Upper lobe of right lung (tissue), 1 donor: ENCODE measurements around the gene CTRB2. TPM values are rescaled to one million over a fixed set of nuclear protein-coding genes. Genes with fewer than 3 reads are reported as not detected.

ENCODE experiments used
- ATAC-seq: fragments of 200-7000 bp; cut with Tn5 transposase; one replicate; pipeline ENCODE4 v1.9.1; 2020; ENCODE audit warnings: mild to moderate bottlenecking, moderate library complexity
- DNase-seq: peaks from one replicate; pipeline ENCODE4 v3.0.0-alpha.2; 2020
- H3K27ac ChIP-seq: fragments of 200-600 bp; one replicate; pipeline ENCODE4 v1.8.0; 2022
- H3K27me3 ChIP-seq: fragments of 200-600 bp; one replicate; pipeline ENCODE4 v1.8.0; 2022; ENCODE audit warnings: mild to moderate bottlenecking
- H3K36me3 ChIP-seq: fragments of 200-600 bp; one replicate; pipeline ENCODE4 v1.8.0; 2022
- H3K4me1 ChIP-seq: fragments of 200-600 bp; one replicate; pipeline ENCODE4 v1.8.0; 2022
- H3K4me3 ChIP-seq: fragments of 200-600 bp; one replicate; pipeline ENCODE4 v1.8.0; 2022; ENCODE audit warnings: mild to moderate bottlenecking
- H3K9me3 ChIP-seq: fragments of 200-600 bp; one replicate; pipeline ENCODE4 v1.8.0; 2022
- intact Hi-C: fragments of 100-400 bp; cut with DNase I; formaldehyde crosslinking; loops from one replicate; pipeline ENCODE4 v1.11.0; 2022
- total RNA-seq: library from RNA; stranded (reverse); fragmentation: NEBNext Ultra II Directional; extraction: Animal tissue kit (Norgen Biotek cat#: 25700); gene quantifications from one replicate; pipeline ENCODE4 v1.2.1, GENCODE V29; 2021
- TF ChIP-seq, protein P1 (sequence below): fragments of 200-600 bp; IDR thresholded peaks from one replicate; pipeline ENCODE4 v1.8.0; 2022; ENCODE audit warnings: antibody characterized with exemption
- donor health status: DM: no; HTN: yes; CAD: no; lungs with severe emphysema.

Gene CTRB2
- total RNA-seq, 1 donor from 2014 or later: 0.78 TPM

DNA sequence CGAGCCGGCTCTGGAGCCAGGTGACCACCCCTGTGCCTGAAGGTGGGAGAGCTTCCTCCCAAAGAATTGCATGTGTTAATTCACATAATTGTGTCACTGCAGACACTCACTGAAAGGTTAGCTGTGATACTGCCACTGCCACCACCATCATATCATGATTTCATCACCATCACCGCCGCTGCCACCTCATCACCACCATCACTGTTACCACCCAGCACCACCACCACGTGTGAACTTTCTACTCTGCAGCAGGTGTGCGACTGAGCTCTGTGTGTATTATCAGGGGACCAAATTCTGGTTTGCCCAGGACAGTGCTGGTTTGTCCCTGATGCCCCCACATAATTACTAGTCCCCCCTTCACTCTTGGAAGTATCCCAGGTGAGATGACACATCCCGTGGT lies 29.3 kb upstream of the CTRB2 start:
- Histone ChIP-seq H3K27me3 (no peaks in the 10 kb centered on the region), H3K36me3 (peaks cover 47% of the 10 kb centered on the region), H3K9me3 (no peaks in the 10 kb centered on the region), H3K27ac (no peak overlapping the region), H3K4me3 (no peak overlapping the region), H3K4me1 (peaks cover 24% of the 10 kb centered on the region)
- TF ChIP-seq, protein P1, sequence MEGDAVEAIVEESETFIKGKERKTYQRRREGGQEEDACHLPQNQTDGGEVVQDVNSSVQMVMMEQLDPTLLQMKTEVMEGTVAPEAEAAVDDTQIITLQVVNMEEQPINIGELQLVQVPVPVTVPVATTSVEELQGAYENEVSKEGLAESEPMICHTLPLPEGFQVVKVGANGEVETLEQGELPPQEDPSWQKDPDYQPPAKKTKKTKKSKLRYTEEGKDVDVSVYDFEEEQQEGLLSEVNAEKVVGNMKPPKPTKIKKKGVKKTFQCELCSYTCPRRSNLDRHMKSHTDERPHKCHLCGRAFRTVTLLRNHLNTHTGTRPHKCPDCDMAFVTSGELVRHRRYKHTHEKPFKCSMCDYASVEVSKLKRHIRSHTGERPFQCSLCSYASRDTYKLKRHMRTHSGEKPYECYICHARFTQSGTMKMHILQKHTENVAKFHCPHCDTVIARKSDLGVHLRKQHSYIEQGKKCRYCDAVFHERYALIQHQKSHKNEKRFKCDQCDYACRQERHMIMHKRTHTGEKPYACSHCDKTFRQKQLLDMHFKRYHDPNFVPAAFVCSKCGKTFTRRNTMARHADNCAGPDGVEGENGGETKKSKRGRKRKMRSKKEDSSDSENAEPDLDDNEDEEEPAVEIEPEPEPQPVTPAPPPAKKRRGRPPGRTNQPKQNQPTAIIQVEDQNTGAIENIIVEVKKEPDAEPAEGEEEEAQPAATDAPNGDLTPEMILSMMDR: no peak
- ATAC-seq (no peak), DNase-seq (peak; percentile 52)
- intact Hi-C loops: no loop called here

DNA sequence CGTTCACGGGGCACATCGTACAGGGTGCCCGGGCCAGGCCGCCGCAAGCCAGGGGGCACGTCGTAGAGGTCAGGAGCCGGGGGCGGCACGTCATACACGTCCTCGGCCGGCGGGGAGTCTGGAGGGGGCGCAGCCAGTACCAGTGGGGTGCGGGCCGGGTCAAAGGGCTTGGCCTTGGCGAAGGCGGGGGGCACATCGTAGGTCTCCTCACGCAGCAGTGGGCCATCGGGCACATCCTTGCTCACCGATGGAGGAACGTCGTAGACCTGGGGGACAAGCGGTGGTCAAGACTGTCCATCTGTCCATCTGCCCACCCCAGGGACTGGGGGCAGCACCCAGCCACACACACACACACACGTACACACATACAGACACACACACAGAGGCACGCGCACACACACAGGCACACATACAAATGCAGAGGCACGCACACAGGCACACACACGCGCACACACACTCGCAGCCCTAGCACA lies 28.8 kb upstream of the CTRB2 start:
- Histone ChIP-seq H3K9me3 (no peaks in the 10 kb centered on the region), H3K27me3 (no peaks in the 10 kb centered on the region), H3K4me3 (no peak overlapping the region), H3K36me3 (peaks cover 43% of the 10 kb centered on the region), H3K27ac (no peak overlapping the region), H3K4me1 (peaks cover 24% of the 10 kb centered on the region)
- TF ChIP-seq, protein P1: no peak
- ATAC-seq: no peak
- DNase-seq: no peak
- intact Hi-C loops: no loop called here

DNA sequence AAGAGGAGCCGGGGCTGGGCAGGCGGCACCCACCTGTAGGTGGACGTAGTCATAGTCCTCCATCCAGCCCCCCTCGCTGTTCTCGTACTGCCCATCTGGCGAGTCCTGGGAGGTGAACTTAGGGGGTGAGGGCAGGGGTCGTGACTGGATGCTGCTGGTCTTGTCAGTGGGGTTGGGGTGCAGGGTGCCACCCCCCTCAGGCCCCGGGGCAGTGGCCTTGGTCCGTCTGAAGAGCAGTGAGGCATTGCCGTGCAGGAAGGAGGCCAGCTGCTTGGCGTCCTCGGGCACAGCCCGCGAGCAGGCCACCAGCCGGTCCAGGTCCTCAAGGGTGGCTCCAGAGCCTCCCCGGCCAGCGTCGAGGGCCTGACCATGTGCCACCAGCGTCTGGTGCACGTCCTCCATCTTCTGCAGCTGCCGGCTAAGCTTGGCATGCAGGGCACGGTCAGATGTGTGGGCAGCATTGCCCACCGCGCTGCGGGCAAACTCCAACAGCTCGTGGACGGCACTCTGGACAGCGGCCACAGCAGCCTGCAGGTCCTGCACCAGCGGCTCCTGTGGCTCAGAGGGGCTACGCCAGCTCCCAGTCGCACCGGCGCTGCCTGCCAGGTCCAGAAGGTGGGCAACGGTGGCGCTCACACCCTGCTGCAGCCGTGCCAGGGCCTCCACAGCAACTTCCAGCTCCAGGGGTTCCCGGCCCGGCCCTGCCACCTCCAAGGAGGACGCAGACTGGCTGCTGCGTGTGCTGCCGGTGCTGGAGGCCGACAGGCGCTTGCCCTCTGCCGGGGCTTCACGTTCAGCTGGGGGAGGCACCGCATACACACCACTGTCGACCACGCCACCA lies 28.1 kb upstream of the CTRB2 start:
- Histone ChIP-seq H3K27me3 (no peaks in the 10 kb centered on the region), H3K4me3 (no peak overlapping the region), H3K36me3 (peaks cover 37% of the 10 kb centered on the region), H3K9me3 (no peaks in the 10 kb centered on the region), H3K4me1 (peaks cover 24% of the 10 kb centered on the region), H3K27ac (no peak overlapping the region)
- no peak for ATAC-seq
- DNase-seq: peak; percentile 66
- intact Hi-C loops: no loop called here
- TF ChIP-seq, protein P1: no peak

DNA sequence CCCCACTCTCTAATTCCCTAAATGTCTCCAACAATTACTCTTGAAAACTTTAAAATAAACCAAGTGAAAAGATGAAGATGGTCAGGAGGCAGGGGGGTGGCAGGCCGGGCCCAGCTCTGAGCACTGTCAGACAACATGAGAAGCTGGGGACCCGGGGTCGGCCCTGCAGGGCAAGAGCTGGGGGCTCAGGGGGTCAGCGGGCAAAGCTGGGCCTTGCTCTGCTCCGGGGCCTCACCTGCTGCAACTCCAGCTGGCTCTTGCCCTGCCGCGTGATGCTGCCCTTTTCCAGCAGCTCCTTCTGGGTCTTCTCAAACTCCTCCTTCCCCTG lies 26.6 kb upstream of the CTRB2 start:
- H3K4me3 ChIP-seq: no peak overlapping the region
- intact Hi-C loops: no loop called here
- H3K4me1 ChIP-seq: peaks cover 13% of the 10 kb centered on the region
- ATAC-seq: no peak
- H3K27ac ChIP-seq: no peak overlapping the region
- no peak for DNase-seq
- TF ChIP-seq, protein P1: no peak
- peaks cover 52% of the 10 kb centered on the region for H3K36me3 ChIP-seq
- no peaks in the 10 kb centered on the region for H3K27me3 ChIP-seq
- H3K9me3 ChIP-seq: no peaks in the 10 kb centered on the region

DNA sequence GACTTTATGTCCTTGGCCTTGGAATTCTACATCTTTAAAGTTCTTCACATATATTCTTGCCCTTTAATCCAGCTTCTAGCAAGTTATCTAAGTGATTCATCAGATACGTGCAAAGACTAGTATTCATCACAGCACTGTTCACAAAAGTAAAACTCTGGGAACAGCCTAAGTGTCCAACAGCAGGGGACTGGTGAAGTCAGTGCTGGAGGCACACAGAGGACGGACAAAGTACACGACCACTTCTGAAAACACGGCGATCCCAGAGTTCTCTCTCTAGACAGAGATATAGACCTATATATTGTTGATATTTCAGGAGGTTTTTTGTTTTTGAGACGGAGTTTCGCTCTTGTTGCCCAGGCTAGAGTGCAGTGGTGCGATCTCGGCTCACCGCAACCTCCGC lies 24.6 kb upstream of the CTRB2 start:
- H3K27me3 ChIP-seq: no peaks in the 10 kb centered on the region
- ATAC-seq (no peak), DNase-seq (no peak)
- H3K27ac ChIP-seq: no peak overlapping the region
- no peak overlapping the region for H3K4me3 ChIP-seq
- intact Hi-C loops: no loop called here
- TF ChIP-seq, protein P1: no peak
- no peaks in the 10 kb centered on the region for H3K9me3 ChIP-seq
- H3K4me1 ChIP-seq: peaks cover 3% of the 10 kb centered on the region
- H3K36me3 ChIP-seq: peaks cover 48% of the 10 kb centered on the region
